Stimulated activated naive CD4-positive, alpha-beta T cell treated with Interleukin-2 at 50 U/mL for 16 hours (primary cell): ENCODE measurements around the gene ITPK1.

Experiments used
- DNase-seq: peaks from one replicate; lab custom pipeline; 2025; lab: John Stamatoyannopoulos, UW

The ITPK1 gene

DNA sequence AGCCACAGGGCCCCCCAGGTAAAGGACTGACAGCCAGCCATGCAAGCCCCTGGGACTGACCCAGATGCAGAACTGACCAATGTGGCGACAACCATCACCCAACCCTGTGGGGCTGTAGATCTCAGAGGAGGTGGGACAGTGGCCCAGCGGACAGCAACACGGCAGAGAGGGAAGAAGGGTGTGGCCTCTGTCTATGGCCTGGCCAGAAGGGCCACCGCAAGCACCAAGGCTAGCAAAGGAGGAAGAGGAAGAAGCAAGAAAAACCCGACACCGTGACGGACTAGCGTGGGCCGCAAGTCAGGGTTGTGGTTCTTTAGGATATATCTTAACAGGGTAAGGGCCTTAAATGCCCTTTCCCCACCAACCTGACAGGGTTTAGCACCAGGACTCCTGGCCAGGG lies 71.2 kb downstream of the ITPK1 start:
- no peak for DNase-seq

DNA sequence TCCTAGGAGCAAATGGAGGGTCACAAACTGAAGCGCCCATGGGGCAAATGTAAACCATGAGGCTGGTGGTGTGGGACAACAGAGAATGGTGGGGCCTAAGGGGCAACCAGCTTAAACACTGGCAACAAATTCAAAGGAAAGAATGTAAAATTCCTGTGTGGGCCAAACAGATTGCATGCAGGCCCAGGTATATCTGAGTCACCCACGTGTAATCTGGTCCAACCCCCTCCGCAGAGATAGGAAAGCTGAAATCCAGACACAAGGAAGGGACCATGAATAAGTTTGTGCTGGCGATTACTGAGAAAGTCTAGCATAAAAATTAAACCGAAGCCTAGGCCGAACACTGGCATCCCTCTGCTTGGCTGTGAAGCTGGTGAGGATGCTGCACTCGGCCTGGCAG lies 71.6 kb downstream of the ITPK1 start:
- no peak for DNase-seq

DNA sequence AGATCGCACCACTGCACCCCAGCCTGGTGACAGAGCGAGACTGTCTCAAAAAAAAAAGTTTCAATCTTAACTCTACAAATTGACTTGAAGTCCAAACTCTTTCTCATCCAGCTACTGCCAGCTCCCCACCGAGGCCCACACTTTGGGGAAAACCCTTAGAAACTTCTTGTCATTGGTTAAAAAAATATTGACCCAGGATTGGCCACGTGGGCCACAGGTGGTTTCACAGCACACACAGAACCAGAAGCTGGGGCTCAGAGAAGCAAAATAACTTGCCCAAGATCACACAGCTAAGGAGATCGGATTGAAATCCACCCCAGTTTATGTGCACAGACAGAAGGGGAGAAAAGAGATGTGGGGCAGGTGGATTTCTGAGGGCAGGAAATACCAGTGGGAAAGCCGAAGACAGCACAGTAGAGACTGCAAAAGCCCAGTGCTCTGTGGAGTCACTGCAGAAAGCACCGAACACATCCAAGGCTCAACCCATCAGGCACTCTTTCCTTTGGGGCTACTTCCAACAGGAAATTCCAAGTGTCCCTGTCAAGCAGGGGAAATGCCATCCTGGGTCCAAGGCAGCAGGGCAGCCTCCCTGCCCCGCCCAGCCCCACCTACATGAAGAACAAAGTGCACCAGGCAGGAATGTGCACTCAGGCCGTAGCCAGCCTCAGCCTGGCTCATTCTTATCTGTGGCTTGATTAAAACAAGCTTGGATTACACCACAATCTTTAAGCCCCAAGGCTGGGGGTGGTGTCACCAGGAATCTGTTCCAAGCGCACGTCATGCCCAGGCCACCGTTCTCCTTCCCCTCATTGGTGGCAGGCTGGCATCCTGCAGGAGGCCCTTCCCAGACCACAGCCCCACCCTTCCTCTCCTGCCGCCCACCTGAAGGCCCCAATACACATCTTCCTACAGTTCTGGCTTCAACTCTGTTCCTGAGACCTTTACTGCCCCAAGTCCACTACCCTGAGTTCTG lies 72.5 kb downstream of the ITPK1 start:
- DNase-seq: no peak

DNA sequence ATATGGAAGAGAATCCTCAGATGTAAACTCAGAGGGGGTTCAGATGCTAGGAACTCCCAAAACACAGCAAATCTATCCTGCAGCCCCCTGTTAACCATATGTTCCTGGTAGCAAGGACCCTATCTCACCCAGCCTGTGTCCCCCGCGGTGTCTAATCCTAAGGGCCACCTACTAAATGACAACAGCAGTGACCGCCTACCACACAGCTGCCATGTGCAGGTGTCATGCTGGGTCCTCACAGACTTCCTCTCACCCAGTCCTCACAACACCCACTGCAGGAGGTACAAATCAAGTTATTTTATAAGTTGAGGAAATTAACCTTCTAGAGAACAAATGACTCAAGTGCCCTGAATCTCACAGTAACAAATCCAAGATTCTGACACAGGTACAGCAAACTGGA lies 73.9 kb downstream of the ITPK1 start:
- no peak for DNase-seq

DNA sequence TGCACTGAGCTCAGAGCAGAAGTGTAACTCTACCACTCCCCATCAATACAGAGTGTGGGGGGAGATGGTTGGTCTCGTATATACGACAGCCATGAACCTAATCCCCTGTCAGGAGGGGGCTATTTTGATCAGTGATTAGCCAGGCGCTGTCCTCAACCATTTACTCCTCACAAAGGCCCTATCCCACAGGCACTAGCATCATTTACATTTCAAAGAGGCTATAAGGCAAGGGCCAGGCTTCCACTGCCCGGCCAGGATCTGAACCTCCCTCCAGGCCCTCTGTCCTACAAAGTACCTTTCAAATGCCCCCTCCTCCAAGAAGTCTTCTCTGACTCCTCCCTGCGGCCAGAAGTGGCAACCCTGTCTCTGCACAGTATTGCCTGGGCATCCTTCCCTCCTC lies 74.7 kb downstream of the ITPK1 start:
- DNase-seq: no peak

DNA sequence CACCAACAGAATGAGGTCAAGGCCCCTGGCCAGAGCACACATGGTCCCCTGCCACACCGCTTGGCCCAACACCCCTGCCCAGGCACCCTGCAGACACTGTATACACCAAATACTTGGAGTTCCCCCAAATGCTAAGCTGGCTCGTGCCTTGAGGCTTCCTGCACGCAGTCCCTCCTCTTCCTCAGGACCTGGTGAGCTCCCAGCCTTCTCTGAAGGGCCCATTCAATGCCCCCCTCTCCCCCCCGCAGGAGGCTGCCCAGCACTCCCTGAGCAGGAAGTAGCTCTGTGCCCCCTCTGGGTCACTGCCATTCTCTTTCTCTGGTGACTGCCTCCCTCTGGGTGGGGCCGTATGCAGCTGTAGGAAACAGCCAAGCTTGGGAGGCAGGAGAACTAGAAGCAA lies 75.3 kb downstream of the ITPK1 start:
- DNase-seq: no peak

DNA sequence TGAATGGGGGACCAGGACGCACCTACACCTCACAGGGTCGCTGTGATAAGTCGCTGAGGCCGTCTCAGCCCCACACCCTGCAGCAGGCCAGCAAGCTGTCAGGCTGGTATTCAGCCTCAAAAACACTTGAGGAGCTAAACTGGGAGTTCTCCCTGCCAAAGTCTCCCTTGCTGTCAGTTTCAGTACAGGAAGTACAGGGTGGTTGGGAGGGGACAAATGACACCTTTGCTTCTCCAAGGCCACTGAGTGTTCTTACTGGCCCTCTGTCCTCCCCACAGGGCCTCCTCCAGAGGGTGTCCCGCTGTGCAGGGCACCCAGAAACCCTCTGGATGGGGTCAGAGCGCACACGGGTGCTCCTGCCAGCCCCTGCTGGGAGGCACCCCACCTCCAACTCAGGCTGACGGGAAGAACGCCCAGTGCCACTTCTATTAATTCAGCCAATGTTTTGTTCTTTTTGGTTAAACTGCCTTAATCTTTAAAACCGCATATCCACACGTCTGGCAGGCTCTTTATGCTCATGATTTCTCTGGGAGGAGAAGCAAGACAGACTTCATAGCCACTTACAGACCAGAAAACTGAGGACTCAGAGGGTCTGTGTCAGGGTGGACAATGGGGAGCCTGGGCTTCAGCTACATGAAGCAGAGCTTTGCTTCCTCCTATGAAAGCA lies 75.9 kb downstream of the ITPK1 start:
- DNase-seq: no peak

DNA sequence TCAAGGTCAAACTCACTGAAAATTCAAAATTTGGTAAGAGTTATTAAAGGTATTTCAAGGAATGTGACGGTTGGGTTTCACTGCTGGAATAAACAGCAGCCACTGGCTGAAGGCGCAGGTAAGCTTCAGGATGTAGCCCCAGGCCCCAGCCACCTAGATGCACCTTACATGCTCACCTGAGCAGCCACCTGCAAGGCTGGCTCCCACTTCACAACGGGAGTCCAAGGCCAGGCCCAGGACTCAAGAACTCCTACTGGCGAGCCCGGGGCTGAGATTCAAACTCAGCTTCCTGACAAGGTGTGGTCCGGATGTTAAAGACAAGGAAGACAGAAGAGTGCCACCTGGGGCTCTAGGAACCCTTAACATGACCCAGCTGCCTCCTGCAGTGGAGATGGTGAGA lies 78.4 kb downstream of the ITPK1 start:
- DNase-seq: no peak

DNA sequence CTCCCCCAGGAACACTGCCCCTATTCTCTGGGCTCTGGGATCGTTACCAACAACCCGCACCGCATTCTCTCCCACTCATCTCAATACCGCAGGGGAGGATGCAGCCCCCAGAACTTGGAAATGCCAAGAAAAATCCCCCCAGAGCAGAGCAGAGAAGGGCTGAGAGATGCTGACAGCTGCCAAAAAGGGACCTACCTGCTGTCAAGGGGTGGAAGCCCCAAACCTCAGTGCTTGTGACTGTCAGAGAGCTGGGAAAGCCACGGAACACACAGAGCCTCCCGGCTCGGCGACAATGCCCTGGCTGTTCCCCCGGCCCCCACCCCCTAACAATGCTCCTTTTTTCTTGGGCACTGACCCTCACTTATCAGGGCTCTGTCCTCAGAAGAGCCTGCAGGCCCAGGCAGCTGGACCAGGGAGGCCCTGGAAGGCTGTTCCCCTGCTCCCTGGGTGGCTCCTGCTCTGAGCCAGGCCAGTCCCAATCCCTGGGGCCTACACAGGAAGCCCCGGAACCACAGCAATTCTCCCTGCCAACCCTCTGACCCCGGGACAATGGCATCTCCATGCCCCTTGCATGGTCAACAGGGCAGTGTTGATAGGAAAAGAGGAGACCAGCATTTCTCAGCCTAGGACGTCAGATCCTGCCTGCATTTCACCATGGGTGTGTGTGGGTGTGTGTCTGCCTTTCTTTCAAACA lies 78.9 kb downstream of the ITPK1 start:
- DNase-seq: no peak

DNA sequence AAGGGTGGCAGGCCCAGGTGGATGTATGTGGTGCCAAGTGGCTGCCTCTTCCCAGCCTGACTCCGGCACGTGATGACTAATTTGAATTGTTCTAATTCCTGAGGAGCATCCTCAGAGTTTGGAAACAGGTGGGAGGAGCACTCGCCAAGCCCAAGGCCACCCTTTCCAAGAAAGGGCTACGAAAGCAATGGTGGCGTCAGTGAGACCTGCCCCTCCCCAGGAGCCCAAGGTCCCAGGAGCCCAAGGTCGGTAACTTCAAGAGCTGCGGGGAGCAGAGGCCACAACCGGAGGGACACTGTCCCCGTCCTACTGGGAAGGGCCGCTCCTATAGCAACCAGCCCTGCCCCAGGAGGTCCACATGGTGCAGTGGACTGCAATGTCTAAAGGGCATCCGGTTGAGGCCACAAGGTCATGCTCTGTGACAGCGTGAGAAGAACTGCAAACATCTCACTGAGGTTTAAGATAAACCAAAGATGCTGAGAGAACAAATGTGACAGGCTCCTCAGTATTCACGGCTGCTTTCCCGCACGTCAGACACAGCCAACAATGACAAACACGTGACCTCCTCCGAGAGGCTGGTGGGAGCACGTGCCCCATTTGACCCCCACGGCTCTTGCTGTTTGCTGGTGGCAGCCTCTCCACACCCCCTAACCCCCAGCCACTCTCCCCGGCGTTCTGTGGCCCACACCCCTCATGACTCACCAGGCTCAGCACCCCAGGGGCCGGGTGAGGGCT lies 79.6 kb downstream of the ITPK1 start:
- DNase-seq: no peak

DNA sequence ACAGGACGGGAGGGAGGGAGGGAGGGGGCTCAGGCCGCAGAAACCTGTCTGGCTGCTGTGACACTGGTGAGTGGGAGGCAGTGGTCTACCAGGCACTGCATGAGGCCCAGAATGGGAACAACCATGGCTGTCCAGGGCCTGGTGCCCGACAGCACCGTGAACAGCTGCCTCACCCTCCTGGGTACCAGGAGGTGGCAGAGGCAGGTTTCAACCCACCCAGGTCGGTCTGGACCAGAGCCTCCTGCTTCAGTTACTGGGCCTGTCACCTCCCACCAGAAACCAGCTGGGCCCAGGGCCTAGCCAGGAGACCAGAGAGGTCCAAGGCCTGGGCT lies 80.2 kb downstream of the ITPK1 start:
- DNase-seq: no peak

DNA sequence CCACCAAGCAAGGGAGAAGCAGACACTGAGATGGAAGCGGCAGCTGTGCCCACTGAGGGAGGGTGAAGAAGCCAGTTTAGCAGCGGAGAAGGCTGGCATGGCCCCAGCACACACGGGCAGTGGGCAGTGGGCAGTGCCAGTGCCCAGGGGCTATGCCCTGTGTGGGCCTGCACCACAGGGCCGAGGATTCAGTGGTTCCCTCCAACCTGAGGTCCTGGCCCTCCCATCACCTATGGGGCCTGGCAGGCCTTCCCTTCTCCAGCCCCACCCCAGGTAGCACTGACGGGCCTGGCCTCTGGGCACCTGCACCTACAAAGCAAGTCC lies 81.1 kb downstream of the ITPK1 start:
- DNase-seq: no peak

DNA sequence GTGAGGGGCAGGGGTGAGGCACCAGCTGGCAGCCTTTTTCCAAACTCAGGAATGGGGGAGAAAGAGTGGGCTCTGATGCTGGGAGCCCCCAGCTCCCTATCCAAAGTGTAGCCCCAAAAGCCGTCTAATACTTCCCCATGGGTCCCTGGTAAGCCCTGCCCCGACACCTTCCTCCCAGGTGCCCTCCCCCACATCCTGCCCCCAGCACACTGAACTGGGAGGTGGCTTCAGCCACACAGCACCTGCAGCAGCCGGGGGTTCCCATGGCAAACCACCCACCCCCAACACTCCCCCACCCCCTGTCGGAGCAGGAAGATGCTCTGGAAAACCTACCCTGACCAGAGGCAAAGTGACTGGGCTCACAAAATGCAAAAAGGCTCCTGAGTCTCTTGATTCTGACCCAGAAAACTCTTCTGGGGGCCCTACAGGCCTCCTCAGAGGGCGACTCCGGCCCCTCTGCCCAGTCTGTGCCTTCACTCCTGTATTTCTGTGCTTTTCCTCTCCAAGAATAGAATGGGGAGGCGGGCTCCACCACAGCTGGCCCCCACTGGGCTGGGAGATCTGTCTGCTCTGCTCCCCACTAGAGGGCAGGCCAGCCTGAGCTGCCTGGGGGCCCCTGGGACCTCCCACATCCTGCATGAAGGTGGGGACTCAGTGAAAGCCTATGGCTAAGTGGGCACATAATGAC lies 81.6 kb downstream of the ITPK1 start:
- DNase-seq: no peak

DNA sequence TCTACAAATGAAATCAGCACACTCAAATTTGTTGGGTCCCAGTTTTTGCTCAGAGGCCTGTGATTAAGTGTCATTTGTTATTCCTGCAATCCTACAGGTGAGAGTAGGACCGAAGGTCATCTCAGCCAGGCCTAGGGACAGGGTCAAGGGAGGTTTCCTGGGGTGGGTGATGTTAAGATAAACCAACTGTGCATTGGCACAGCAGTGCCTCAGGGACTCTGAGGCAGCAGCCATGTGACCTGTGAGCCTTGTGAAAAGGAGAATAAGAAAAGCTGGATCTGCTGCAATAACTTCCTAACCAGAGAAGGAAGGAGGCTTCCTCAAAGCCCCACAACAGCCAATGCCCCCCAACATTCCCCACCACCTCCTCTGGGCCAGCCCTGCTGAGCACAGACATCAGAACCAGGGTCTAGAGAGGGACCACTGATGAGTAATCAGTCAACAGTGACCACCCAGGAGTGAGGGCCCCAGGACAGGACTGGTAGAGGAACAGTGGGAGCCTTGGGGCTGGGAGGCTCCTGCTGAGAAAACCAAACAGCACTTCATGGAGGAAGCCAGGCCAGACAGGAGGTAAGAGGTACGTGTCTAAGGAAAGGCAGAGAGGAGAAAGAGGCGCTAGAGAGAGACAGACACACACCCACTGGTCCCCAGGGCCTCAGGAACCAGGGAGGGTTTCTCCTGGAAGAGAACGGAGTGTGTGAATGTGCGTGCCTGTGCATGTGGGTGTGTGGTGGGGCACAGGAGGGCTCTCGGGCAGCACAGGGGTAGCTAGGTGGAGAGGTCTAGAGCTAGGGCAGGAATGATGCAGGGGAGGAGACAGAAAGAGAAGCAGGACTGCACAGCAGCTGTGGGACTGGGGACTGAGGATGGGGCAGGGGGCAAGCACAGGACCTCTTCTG lies 82.4 kb downstream of the ITPK1 start:
- DNase-seq: no peak

DNA sequence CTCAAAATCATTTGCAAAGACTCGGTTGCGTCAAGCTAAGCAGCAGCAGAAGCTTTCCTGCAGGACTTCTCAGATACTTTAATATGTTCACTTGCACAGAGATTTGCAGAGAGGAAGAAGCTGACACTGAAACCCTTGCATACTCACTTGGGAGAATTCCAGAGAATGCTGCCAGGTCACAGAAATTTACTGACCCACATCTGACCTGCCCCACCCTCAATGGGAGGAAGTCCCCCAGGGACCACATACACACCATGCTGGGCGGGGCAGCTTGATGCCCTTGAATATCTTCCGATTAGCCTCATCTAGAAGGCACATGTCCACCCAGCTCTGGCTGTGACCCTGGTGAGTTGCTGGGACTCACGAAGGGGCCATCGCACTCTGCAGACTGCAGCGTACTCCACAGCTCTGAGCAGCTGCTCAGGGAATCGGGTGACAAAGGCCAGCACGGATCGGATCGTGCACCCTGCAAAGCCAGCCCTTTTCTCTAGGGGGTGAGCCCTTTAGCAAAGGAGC lies 83.2 kb downstream of the ITPK1 start:
- no peak for DNase-seq

DNA sequence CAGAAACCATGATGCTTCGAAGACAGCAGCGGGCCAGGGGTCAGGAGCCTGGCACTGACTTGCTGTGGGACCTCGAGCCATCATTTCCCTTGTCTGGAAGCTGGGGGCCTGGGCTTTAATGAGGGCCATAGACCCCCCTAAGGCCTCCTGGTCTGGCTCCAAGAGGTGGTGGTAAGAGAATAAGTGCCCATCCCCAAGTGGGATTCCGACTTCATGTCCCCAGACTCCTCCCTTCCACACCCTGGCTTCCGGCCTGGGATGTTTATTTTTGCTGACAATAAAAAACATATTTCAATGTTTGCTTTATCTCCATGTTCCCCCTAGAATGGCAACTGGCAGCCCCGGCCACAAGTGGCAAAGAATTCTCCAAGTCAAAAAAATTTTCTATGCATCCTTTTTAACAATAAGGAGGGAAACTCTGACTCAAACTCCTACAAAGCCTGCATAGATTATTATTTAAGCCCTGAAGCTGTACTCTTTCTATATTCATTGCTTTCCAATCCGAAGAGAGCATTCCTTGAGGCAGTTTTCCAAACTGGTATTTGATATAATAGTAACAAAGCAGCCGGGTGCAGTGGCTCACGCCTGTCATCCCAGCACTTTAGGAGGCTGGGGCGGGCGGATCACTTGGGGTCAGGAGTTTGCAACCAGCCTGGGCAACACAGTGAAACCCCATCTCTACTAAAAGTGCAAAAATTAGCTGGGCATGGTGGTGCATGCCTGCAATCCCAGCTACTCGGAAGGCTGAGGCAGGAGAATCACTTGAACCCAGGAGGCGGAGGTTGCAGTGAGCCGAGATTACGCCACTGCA lies 84.0 kb downstream of the ITPK1 start:
- no peak for DNase-seq

DNA sequence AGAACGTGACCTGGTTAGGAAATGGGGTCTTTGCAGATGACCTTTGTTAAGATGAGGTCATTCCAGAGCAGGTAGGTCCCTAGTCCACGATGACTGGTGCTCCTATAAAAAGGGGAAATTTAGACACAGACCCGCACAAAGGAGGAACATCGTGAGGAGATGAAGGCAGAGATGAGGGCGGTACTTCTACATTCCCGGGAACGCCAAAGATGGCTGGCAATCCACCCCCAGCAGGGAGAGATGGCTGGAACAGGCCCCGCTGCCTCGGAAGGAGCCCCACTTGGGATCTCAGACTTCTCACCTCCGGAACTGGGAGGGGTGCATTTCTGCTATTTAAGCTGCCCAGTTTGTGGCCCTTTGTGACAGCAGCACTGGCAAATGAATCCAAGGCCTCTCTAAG lies 85.0 kb downstream of the ITPK1 start:
- DNase-seq: no peak

DNA sequence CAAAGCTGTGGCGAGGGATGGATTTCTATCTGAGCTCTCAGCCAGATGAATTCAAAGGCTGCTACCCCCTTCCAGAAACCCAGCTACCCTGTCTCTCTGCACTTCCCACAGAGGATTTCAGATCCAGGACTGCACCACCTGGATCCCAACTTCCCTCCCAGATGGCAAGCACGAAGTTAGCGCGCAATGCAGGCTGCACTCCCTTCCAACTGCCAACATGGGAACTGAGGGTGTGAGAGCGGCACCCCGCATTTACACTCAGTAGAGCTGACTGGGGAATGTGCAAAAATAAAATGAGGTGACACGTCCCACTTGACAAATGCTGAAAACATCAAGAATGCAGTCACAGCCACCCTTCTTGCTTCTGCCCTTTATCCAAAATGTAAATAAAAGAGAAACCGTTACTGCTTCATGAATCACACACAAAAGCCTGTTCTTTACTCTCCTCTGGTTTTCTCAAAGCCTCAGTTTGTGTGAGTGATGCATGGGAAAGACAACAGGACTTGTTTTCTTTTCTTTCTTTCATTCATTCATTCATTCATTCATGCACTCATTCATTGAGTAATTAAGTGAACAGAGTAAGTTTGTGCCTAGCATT lies 85.7 kb downstream of the ITPK1 start:
- DNase-seq: no peak

DNA sequence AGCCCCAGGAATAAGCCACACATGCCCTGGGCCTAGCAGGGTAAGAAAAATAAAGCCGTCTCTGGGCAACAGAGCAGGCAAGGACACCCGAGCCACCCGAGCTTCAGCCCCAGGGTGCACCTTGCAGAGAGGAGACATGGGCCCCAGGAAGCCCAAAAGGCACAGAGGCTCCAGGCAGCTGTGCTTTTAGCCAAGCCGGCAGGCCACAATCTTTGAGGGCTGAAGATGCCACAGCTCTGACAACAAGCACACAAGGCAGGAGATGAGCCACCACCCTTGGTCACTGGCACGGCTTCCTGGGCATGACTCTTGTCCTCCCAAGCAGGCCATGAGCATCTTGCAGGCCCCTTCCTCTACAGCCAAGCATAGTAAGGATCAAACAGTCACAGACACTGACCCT lies 86.3 kb downstream of the ITPK1 start:
- DNase-seq: no peak
